ENCODE results near the gene VSTM2B.

Gene VSTM2B

DNA sequence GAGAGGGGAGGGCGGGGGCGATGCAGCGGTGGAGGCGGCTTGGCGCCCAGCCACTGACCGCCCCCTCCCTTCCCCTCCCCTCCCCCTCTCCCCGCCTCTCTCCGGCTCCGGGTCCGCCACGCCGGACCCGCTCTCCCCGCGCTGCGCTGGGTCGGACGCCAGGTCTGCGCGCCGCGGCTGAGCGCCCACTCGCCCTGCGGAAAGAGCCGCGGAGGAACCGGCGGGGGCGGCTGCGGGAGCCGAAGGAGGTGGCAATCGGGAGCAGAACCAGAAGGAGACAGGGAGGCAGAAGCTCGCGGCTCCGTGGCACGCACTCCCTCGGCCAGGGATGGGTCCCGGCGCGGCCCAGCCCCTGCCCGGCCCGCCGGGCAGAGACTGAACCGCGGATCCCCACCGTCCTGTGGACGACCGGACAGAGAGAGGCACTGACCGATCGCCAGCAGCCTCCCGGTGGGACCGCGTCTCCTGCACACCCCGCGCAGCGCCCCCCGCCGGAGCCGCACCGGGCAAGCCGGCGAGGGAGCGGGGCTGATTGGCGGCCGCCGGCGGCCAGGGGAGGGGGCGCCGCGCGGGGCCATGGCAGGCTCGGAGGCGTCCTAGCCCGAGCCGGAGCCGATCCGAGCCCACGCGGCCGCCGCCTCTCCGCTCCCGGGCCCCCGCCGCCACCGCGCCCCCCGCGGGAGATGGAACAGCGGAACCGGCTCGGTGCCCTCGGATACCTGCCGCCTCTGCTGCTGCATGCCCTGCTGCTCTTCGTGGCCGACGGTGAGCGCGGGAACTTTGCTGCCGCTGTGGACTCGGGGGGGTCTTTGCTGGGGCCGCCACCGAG lies at the start of gene VSTM2B:
Gene VSTM2B (plus strand): TSS at position 94 of the 829 bp plus-strand sequence. CDS start 590 bp downstream, at position 684.
- Histone ChIP-seq H2AFZ (ENCODE audit: low read length) (no peak within 1 kb of the TSS), H3K9me3 (replicated peaks; ENCODE audit: insufficient read depth, low read length) (no peaks in the 10 kb centered on the region), H3K36me3 (replicated peaks; ENCODE audit: insufficient read depth, low read length) (no peaks in the 10 kb centered on the region), H3K27ac (ENCODE audit: low read length) (no peak within 1 kb of the TSS), H3K4me1 (ENCODE audit: low read length) (no peaks in the 10 kb centered on the region), H3K27me3 (replicated peaks; ENCODE audit: insufficient read depth, low read length) (peaks cover 27% of the 10 kb centered on the region), H3K4me3 (ENCODE audit: low read length) (no peak within 1 kb of the TSS), H3K9ac (ENCODE audit: low read length) (no peak within 1 kb of the TSS), H3K79me2 (ENCODE audit: low read length) (no peaks in the 10 kb centered on the region), H3K4me2 (ENCODE audit: low read depth, low read length) (no peak within 1 kb of the TSS), H3K9me2 (replicated peaks; ENCODE audit: insufficient read depth, low read length) (no peaks in the 10 kb centered on the region), H3F3A (ENCODE audit: insufficient read depth, low read length) (no peaks in the 10 kb centered on the region), H4K20me1 (ENCODE audit: insufficient read depth, low read length) (no peaks in the 10 kb centered on the region)
- no peak for DNase-seq
- no peak for TF ChIP-seq EZH2phosphoT487 (IDR thresholded peaks at IDR 0.05; ENCODE audit: low read length)
- TF ChIP-seq, protein P1, sequence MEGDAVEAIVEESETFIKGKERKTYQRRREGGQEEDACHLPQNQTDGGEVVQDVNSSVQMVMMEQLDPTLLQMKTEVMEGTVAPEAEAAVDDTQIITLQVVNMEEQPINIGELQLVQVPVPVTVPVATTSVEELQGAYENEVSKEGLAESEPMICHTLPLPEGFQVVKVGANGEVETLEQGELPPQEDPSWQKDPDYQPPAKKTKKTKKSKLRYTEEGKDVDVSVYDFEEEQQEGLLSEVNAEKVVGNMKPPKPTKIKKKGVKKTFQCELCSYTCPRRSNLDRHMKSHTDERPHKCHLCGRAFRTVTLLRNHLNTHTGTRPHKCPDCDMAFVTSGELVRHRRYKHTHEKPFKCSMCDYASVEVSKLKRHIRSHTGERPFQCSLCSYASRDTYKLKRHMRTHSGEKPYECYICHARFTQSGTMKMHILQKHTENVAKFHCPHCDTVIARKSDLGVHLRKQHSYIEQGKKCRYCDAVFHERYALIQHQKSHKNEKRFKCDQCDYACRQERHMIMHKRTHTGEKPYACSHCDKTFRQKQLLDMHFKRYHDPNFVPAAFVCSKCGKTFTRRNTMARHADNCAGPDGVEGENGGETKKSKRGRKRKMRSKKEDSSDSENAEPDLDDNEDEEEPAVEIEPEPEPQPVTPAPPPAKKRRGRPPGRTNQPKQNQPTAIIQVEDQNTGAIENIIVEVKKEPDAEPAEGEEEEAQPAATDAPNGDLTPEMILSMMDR (IDR thresholded peaks at IDR 0.05; ENCODE audit: low read length), result no peak
- TF ChIP-seq EZH2 (optimal IDR thresholded peaks at IDR 0.05; ENCODE audit: low read depth, low read length), result no peak

DNA sequence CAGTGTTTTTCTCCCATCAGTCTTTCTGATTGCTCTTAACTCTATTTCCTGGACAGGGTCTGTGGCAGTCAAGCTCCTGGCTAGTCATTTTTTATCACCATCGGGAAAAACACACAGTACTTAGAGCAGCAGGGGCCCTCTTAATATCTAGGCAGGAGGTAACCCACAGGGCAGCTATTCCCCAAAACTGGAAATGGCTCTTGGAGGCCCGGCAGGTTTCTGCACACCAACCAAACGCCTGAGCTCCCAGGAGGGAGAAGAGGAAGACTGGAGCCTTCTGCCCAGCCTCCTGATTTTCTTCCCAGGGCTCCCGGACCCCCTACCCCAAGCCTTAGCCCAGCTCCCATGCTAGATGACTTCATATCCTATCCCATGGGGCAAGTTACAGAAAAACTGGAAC lies 49.3 kb upstream of the VSTM2B start:
- no peak for DNase-seq
- Histone ChIP-seq H3K4me2 (ENCODE audit: low read depth, low read length) (no peak overlapping the region), H3K9me3 (replicated peaks; ENCODE audit: insufficient read depth, low read length) (no peaks in the 10 kb centered on the region), H3K9me2 (replicated peaks; ENCODE audit: insufficient read depth, low read length) (no peaks in the 10 kb centered on the region), H3K27me3 (replicated peaks; ENCODE audit: insufficient read depth, low read length) (peaks cover 61% of the 10 kb centered on the region), H3K36me3 (replicated peaks; ENCODE audit: insufficient read depth, low read length) (no peaks in the 10 kb centered on the region), H3K4me3 (ENCODE audit: low read length) (no peak overlapping the region), H3K79me2 (ENCODE audit: low read length) (no peaks in the 10 kb centered on the region), H4K20me1 (ENCODE audit: insufficient read depth, low read length) (no peaks in the 10 kb centered on the region), H2AFZ (ENCODE audit: low read length) (no peak overlapping the region), H3F3A (ENCODE audit: insufficient read depth, low read length) (no peaks in the 10 kb centered on the region), H3K27ac (ENCODE audit: low read length) (no peak overlapping the region), H3K9ac (ENCODE audit: low read length) (no peak overlapping the region), H3K4me1 (ENCODE audit: low read length) (no peaks in the 10 kb centered on the region)
- TF ChIP-seq EZH2phosphoT487 (IDR thresholded peaks at IDR 0.05; ENCODE audit: low read length) (no peak), EZH2 (optimal IDR thresholded peaks at IDR 0.05; ENCODE audit: low read depth, low read length) (no peak)
- TF ChIP-seq, protein P1 (IDR thresholded peaks at IDR 0.05; ENCODE audit: low read length), result no peak

DNA sequence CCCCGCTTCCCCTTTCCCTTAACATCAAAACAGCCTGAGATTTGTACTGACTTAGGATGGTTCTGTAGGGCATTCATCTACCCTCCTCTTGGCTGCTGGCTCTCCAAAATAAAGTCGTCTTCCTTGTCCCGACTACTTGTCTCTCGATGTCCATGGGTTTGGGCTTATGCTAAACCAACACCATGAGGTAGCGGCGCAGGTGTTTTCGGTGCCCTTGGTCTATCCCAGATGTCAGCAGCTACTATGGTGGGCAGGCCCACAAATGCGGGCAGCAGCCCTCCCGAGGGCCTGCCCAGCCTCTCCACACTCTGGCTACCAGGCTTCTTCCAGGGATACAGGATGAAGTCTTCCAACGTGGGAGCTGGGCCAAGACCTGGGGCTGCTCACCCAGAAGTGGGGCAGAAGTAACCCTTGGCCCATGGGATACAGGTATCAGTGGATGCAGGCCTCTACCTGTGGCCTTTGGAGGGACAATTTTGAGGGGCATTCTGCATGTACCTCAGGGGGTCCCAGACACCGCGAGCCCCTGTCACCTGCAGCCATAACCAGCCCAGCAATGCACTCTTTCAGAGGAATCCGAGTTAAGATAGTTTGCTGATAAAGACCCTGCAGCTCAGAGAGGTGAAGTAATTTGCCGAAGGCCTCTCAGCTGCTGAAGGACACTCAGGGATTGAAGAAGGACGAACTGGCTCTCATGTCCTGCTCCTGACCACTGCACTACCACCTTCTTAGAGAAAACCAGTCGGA lies 47.8 kb upstream of the VSTM2B start:
- Histone ChIP-seq H3K4me1 (ENCODE audit: low read length) (no peaks in the 10 kb centered on the region), H3K36me3 (replicated peaks; ENCODE audit: insufficient read depth, low read length) (no peaks in the 10 kb centered on the region), H3K27ac (ENCODE audit: low read length) (no peak overlapping the region), H2AFZ (ENCODE audit: low read length) (no peak overlapping the region), H3K9ac (ENCODE audit: low read length) (no peak overlapping the region), H3K27me3 (replicated peaks; ENCODE audit: insufficient read depth, low read length) (peaks cover 61% of the 10 kb centered on the region), H3K9me2 (replicated peaks; ENCODE audit: insufficient read depth, low read length) (no peaks in the 10 kb centered on the region), H3F3A (ENCODE audit: insufficient read depth, low read length) (no peaks in the 10 kb centered on the region), H3K4me3 (ENCODE audit: low read length) (no peak overlapping the region), H3K9me3 (replicated peaks; ENCODE audit: insufficient read depth, low read length) (no peaks in the 10 kb centered on the region), H3K4me2 (ENCODE audit: low read depth, low read length) (no peak overlapping the region), H4K20me1 (ENCODE audit: insufficient read depth, low read length) (no peaks in the 10 kb centered on the region), H3K79me2 (ENCODE audit: low read length) (no peaks in the 10 kb centered on the region)
- TF ChIP-seq EZH2 (optimal IDR thresholded peaks at IDR 0.05; ENCODE audit: low read depth, low read length), result no peak
- no peak for TF ChIP-seq EZH2phosphoT487 (IDR thresholded peaks at IDR 0.05; ENCODE audit: low read length)
- DNase-seq, result no peak
